GM12865 (cell line): ENCODE measurements around the gene CGB1.

ENCODE experiments used
- DNase-seq: peaks from one replicate; pipeline ENCODE4 v3.0.0; 2010; ENCODE audit warnings: low read depth
- H3K4me3 ChIP-seq: 2 replicates; pipeline ENCODE4 v1.5.1; 2011; ENCODE audit warnings: mild to moderate bottlenecking, low read depth, low read length, control low read depth
- CTCF ChIP-seq: IDR thresholded peaks from 2 replicates; pipeline ENCODE4 v1.5.1; 2011; ENCODE audit warnings: low read length, control low read depth, low read depth, inconsistent platforms; ENCODE audit not compliant: insufficient read depth; ENCODE audit errors: missing control alignments

Gene CGB1

GRCh38 chr19:49016067-49016839 is 20.4 kb downstream of the CGB1 start:
- DNase-seq: no peak
- no peak for TF ChIP-seq CTCF
- H3K4me3 ChIP-seq: no peak overlapping the region

GRCh38 chr19:49014870-49015255 is 21.8 kb downstream of the CGB1 start:
- no peak overlapping the region for H3K4me3 ChIP-seq
- TF ChIP-seq CTCF: no peak
- no peak for DNase-seq

DNA sequence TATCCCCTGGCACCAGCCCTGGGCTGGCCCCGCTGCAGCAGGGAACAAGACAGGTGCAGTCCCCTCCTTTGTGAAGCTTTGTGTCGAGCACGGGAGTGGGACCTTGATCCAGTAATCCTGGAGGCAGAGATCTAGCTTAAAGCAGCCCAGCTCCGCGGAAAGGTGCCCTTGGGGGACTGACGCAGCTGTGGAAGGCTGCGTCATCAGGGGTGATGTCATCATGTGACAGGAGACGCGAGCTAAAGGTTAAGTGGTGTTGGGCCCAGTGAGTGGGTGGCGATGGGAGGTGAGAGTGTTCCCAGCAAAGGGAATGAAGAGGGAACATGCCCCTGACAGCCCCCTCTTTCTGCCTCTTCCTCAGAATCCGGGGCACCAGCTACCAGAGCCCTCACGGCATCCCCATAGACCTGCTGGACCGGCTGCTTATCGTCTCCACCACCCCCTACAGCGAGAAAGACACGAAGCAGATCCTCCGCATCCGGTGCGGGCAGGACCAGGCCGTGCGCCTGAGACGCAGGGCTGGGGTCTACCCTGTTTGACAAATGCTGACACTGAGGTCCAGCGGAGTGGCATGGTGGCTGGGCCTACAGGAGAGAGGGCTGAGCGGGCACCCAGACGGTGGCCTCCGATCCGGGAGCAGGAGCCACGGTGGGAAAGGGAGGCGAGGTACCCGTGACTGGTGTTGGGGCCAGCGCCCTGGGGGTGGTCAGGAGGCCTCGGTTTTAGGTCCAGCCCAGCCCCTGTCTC is 22.4 kb downstream of the CGB1 start:
- H3K4me3 ChIP-seq: no peak overlapping the region
- no peak for DNase-seq
- no peak for TF ChIP-seq CTCF

- TF ChIP-seq CTCF: no peak
- no peak overlapping the region for H3K4me3 ChIP-seq
- DNase-seq: no peak
These were observed 25.5 kb downstream of the CGB1 start for GRCh38 chr19:49011194-49011593.

DNA sequence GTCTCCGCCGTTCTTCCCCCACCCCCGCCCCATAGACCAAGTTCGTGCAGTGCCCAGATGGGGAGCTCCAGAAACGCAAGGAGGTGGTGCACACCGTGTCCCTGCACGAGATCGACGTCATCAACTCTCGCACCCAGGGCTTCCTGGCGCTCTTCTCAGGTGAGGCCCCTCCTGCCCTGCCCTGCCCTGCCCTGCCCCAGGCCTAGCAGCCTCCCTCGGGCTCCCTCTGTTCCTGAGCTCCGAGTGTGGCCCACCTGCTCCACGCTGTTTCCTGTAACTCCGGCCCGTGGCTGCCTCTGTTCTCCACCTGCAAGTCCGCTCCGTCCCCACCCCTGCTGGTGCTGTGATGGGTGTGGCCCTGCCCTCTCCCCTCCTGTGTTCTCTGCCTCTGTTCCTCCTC is 26.2 kb downstream of the CGB1 start:
- no peak overlapping the region for H3K4me3 ChIP-seq
- TF ChIP-seq CTCF: no peak
- DNase-seq: no peak

GRCh38 chr19:49009828-49010227 is 26.9 kb downstream of the CGB1 start:
- TF ChIP-seq CTCF: no peak
- no peak overlapping the region for H3K4me3 ChIP-seq
- DNase-seq: no peak

- no peak for DNase-seq
- no peak for TF ChIP-seq CTCF
- H3K4me3 ChIP-seq: no peak overlapping the region
These were observed 29.8 kb downstream of the CGB1 start for GRCh38 chr19:49006905-49007304.
